ENCODE data around the gene KIAA0232. TPM values are rescaled to one million over a fixed set of nuclear protein-coding genes. Genes with fewer than 3 reads are reported as not detected.

Gene KIAA0232
- total RNA-seq, 1 donor from 2014 or later, result 32.1 TPM

DNA sequence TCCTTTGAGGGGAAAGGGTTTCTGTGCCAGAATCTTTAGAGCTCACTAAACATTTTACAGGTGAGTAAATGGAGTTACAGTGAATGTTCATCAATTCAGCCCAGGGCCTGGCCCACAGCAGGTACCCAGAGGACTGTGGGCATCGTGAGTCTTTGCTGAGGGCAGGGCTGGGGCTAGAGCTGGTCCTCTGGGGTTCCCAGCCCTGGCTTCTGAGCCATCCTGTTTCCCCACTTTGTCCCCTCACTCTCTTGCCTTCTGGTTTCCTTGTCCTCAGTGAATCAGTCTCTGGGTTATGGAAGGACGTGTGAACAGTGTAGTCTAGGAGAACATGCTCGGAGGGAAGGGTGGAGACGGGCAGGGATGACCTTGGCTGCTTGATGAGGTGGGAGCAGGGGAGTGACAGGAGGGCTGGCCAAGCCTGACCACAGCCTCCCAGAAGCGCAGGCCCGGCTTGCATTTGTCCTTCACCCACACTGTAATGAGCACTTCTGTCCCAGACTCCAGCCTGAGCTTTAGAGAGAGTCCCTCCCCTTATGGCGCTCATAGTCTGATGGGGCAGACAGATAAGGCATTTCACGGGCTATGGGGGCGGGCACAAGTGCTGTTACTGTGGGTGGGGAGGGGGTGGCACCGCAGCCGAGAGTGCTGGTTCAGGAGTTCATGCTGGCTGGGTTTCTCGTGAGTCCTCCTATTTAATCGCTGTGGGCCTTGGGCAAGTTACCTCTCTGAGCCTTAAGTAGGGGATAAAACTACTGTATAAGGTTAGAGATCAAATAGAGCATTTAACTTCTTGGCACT lies 144.4 kb downstream of the KIAA0232 start:
- H3K36me3 ChIP-seq (ENCODE audit: control insufficient read depth, insufficient read depth, low read length), result peaks cover 1% of the 10 kb centered on the region
- TF ChIP-seq, protein P1, sequence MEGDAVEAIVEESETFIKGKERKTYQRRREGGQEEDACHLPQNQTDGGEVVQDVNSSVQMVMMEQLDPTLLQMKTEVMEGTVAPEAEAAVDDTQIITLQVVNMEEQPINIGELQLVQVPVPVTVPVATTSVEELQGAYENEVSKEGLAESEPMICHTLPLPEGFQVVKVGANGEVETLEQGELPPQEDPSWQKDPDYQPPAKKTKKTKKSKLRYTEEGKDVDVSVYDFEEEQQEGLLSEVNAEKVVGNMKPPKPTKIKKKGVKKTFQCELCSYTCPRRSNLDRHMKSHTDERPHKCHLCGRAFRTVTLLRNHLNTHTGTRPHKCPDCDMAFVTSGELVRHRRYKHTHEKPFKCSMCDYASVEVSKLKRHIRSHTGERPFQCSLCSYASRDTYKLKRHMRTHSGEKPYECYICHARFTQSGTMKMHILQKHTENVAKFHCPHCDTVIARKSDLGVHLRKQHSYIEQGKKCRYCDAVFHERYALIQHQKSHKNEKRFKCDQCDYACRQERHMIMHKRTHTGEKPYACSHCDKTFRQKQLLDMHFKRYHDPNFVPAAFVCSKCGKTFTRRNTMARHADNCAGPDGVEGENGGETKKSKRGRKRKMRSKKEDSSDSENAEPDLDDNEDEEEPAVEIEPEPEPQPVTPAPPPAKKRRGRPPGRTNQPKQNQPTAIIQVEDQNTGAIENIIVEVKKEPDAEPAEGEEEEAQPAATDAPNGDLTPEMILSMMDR (IDR thresholded peaks at IDR 0.05; ENCODE audit: insufficient read depth, low read length, poor library complexity, severe bottlenecking), result no peak
- DNase-seq (ENCODE audit: low read depth), result no peak
- H3K4me3 ChIP-seq (ENCODE audit: low read depth, low read length), result no peak overlapping the region
- no peaks in the 10 kb centered on the region for H3K27me3 ChIP-seq (ENCODE audit: control insufficient read depth, insufficient read depth, low read length)

DNA sequence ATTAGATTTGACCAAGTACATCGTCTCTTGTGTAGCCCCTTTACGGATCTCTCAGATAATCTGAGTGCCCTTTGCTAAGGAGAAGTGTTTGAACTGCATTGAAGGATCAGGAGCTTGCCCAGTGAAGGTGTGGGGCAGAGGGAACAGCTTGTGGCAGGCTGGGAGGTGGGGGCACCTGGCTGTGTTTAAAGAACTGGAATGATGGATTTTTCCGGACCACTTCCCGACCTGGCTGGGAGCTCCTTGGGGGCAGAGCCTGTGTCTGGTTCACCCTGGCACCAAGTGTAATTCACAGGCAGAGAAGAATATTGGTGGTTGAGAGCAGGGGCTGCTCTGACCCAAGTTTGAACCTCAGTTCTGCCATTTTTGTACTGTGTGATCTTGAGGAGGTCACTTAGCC lies 145.6 kb downstream of the KIAA0232 start:
- no peak overlapping the region for H3K4me3 ChIP-seq (ENCODE audit: low read depth, low read length)
- no peak for DNase-seq (ENCODE audit: low read depth)
- no peaks in the 10 kb centered on the region for H3K27me3 ChIP-seq (ENCODE audit: control insufficient read depth, insufficient read depth, low read length)
- TF ChIP-seq, protein P1 (IDR thresholded peaks at IDR 0.05; ENCODE audit: insufficient read depth, low read length, poor library complexity, severe bottlenecking), result no peak
- peaks cover 1% of the 10 kb centered on the region for H3K36me3 ChIP-seq (ENCODE audit: control insufficient read depth, insufficient read depth, low read length)

DNA sequence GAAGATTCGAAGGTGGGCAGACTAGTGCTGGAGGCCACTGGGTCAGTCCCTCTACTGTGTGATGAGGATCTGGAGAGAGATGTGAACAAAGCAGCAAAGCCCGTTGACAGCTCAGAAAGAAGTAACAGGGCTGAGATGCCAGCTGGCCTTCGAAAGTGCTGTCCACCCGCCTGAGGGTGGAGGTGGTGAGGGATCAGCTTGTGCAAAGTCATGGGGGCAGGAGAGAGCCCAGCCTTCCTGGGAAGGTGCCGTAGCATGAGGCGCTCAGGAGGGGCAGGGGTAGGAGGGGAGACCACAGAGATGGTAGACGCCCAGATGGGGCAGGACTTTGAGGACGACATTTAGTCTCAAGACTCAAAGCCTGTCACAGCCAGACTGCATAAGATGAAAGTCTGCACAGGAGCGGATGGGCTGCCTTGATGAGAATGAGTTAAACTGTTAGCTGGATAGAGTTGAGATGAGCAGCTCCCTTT lies 146.8 kb downstream of the KIAA0232 start:
- Histone ChIP-seq H3K27me3 (ENCODE audit: control insufficient read depth, insufficient read depth, low read length) (no peaks in the 10 kb centered on the region), H3K4me3 (ENCODE audit: low read depth, low read length) (no peak overlapping the region), H3K36me3 (ENCODE audit: control insufficient read depth, insufficient read depth, low read length) (peaks cover 1% of the 10 kb centered on the region)
- no peak for DNase-seq (ENCODE audit: low read depth)
- TF ChIP-seq, protein P1 (IDR thresholded peaks at IDR 0.05; ENCODE audit: insufficient read depth, low read length, poor library complexity, severe bottlenecking), result no peak

DNA sequence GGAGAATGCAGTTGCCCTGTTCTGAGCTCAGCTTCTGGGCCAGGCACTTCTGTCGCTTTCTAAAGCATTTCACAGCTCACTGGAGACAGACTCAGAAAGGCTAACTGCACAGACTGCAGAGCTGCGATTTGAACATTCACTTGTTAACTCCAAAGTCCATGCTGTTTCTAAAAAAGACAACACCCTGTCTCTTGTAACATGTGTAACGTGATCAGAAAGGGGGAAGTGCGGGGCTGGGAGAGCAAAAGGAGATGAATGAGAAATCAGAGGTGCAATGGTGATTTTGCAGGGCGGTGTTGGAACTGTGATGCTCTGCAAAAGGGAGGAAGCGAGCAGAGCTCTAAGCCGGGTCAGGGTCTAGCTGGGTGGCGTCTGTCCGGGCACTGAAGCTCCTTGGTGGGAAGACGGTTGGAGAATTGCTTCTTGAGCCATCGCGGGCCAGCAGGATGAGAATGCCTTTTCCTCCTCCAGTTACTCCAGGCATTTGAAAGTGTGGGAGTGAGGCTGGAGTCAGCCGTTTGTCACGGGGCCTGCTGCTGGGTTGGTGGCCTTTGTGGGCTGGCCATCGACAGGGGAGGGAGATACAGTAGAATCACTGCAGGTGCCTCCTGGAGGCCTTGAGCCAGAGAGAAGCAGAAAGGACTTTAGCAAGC lies 147.4 kb downstream of the KIAA0232 start:
- DNase-seq (ENCODE audit: low read depth), result no peak
- Histone ChIP-seq H3K27me3 (ENCODE audit: control insufficient read depth, insufficient read depth, low read length) (no peaks in the 10 kb centered on the region), H3K4me3 (ENCODE audit: low read depth, low read length) (no peak overlapping the region), H3K36me3 (ENCODE audit: control insufficient read depth, insufficient read depth, low read length) (peaks cover 1% of the 10 kb centered on the region)
- TF ChIP-seq, protein P1 (IDR thresholded peaks at IDR 0.05; ENCODE audit: insufficient read depth, low read length, poor library complexity, severe bottlenecking), result no peak

DNA sequence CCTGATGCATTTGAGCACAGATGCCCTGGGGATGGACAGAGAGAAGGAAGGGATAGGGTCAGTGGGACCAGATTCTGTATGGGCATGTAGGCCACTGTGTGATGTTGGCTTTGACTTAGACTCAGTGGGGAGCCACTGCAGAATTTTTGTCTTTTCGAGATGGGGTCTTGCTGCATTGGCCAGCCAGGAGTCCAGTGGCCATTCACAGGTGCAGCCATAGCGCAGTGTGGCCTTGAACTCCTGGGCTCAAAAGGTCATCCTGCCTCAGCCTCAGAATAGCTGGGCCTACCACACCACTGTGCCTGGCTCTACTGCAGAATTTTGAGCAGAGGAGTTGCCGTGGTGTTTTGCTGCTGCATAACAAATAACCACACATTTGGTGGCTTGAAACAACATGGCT lies 149.9 kb downstream of the KIAA0232 start:
- Histone ChIP-seq H3K36me3 (ENCODE audit: control insufficient read depth, insufficient read depth, low read length) (no peaks in the 10 kb centered on the region), H3K4me3 (ENCODE audit: low read depth, low read length) (no peak overlapping the region), H3K27me3 (ENCODE audit: control insufficient read depth, insufficient read depth, low read length) (no peaks in the 10 kb centered on the region)
- no peak for DNase-seq (ENCODE audit: low read depth)
- TF ChIP-seq, protein P1 (IDR thresholded peaks at IDR 0.05; ENCODE audit: insufficient read depth, low read length, poor library complexity, severe bottlenecking), result no peak

Measured in kidney epithelial cell (primary cell).